Iris pigment epithelial cell (primary cell): ENCODE results near the gene TMEM225.
"Not testable (repeated sequence)": the region's sequence is repeated elsewhere in the genome, so short reads cannot be mapped to it uniquely, and the experiment has no call there.

ENCODE experiments used
- DNase-seq: peaks from one replicate; pipeline ENCODE4 v3.0.0-alpha.2; 2011; ENCODE audit warnings: low read depth

Gene TMEM225, protein sequence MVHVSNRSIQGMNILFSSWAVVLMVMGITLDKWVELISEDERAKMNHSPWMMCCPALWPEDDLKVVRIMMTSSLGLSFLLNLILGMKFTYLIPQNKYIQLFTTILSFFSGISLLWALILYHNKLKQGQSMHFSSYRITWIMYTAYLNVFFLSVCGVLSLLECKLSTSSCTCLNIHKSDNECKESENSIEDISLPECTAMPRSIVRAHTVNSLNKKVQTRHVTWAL

DNA sequence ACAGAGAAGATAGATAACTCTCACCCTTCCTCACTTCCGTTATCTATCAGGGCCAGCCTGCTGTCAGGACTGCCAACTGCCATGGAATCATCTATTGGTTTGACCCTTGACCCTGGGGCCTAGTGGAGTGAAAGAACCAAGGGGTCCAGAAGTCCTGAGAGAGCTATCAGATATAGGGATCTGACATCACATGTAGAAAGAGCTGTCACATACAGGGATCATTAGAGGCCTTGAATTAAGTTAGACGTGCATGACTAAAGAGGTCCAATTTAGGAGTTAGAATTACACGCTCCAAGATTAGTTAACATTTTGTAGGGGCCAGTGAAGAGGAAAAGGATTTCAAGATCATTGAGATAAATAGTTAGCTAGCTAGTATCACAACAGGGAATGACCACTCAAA lies at the start of gene TMEM225:
Gene TMEM225, minus strand, starts transcription at position 101 of the 400 bp plus-strand sequence. CDS start 245 bp downstream, outside the sequence.
- no peak for DNase-seq

DNA sequence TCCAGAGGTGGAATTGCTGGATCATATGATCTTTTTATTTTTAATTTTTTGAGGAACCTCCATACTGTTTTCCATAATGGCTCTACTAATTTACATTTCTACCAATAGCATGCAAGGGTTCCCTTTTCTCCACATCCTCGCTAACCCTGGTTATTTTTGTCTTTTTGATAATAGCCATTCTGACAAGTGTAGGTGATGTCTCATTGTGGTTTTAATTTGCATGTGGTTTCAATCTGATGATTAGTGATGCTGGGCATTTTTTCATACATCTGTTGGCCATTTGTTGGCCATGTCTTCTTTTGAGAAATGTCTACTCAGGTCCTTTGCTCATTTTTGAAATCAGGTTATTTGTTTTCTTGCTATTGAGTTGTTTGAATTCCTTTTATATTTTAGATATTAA lies 38.6 kb upstream of the TMEM225 start:
- no peak for DNase-seq

DNA sequence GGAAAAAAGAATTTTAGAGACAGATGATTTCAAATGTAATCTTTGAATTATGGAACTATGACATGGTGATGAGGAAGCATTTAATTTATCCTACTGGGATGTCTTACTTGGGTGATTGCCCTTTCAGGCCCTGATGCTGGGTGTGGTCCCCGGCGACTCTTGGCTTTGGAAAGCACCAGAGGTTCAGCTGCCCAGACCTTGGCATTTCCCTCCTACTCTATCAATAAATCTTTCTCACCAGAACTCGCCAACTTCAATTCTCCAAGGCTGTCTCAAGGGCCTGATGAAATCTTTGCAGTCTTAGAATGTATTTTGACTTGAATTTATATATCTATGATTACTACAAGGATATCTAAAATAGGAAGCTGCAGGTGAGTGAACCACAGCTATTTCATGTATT lies 35.5 kb upstream of the TMEM225 start:
- DNase-seq, result no peak

DNA sequence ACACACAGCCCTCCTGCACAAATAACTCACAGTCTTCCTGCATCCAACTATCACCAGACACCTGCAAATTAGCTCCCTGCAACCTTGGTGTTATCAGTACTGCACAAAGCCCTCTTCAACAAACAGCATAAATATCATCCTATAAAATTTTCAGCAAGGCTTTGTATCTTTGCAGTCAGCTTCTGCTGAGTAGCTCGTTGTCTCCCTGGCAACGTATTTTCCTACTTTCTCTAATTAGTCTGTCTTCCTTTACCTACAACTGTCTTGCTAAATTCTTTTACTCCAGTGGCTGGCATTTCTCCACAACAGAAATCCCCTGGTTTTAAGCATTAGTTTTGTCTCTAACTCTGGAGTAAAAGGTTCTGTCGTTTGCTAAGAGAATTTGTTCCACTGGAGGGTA lies 20.4 kb upstream of the TMEM225 start:
- no peak for DNase-seq

DNA sequence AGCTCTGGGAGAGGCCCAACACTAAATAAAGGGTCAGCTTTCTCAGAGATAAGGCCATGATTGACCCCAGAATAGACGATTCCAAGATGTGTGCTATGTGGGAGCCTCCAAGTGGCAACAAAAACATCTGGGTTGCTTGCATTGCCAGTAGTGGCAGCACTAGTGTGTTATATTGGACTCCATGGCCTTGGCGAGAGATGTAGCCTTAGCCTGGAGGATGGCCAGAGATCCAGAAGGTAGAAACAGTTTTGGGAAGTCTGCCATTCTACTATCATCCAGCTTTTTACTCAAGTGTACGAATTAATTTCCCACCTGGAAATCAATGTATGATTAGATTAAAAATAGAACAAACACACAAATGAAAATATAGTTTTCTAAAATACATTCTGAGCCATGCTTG lies 19.5 kb upstream of the TMEM225 start:
- DNase-seq, result no peak

DNA sequence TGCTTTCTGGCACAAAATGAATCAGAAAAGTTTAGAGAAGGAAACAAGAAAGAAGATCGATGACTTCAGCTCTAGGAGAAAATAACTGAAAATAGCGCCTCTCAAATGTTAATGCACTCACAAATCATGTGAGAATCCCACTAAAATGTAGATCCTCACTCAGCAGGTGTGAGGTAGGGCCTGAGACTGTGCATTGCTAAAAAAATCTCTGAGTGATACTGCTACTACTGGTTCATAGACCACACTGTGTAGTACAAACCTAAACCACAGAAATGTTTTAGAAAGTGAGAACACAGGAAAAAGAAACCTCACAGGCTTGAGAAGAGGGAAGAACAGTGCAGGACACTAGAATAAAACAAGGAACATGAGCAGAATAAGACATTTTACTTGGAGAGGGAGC lies 18.5 kb upstream of the TMEM225 start:
- DNase-seq, result no peak

DNA sequence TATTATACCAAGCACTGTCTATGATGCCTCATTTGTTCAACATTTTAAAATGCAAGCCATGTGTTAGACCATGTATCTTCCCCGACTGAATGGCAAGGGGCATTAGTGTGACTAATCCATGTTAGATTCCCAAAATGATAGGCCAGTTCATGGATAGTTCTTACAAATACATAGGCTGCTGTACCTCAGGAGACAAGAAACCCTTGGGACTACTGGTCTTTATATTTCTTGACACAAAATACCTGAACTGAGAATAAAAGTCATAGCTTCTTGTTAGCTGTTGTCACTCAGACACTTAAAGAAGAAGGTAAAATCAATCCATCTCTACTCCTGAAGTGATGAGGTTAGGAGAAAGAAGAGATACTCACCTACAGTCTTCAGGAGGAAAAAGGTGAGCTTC lies 16.4 kb upstream of the TMEM225 start, which contains the start of gene OR8D4:
Gene OR8D4, plus strand, starts transcription at position 301 of the 400 bp plus-strand sequence. CDS start 4,265 bp downstream, outside the sequence.
- DNase-seq, result no peak

DNA sequence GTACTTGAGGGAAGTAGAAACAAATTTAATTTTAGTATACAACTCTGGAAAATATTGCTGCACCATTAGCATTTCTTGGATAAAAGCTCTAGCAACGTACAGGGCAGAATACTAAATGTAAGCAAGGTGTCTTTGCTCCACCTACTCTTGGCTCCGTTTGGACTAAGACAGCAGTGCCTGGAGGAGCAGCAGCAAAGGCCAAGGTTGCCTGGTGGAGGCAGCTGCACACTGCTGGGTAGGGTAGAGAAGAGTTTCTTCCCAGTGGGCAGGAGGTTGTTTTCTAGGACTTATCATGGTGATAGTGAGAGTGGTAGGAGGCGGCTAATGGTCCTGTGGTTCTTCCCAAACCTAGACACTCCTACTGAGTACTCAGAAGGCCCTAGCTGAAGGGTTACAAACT lies 14.3 kb upstream of the TMEM225 start:
- DNase-seq, result no peak

DNA sequence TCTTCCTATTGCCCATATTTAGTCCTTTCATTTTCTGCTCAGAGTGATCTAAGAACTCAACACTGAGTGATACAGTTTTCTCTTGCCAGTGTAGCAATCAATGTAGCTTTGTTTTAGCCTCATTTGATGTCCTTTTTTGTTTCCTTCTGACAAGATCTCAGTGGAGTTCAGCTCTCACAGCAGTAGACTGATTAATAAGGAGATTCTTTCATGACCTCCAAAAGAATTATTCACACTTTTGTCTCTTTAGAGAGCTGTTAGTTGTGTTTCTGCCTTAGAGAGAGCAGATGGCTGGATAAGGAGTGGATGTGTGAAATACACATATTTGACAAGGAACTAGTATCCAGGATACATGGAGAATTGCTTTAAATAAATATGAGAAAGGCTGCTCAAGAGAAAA lies 6.6 kb upstream of the TMEM225 start:
- DNase-seq, result no peak

DNA sequence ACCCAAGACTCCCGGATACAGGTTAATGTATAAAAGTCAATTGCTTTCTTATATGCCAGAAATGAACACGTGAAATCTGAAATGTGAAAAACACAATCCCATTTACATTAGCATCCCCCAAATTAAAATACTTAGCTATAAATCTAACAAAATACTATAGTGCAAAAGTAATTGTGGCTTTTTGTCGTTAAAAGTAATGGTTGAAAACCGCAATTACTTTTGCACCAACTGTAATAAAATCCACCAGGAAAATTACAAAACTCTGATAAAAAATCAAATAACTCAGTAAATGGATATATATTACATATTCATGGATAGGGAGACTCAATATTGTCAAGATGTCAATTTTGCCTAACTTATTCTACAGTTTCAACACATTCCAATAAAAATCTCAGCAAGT lies 4.6 kb downstream of the TMEM225 start:
- DNase-seq, result no peak

DNA sequence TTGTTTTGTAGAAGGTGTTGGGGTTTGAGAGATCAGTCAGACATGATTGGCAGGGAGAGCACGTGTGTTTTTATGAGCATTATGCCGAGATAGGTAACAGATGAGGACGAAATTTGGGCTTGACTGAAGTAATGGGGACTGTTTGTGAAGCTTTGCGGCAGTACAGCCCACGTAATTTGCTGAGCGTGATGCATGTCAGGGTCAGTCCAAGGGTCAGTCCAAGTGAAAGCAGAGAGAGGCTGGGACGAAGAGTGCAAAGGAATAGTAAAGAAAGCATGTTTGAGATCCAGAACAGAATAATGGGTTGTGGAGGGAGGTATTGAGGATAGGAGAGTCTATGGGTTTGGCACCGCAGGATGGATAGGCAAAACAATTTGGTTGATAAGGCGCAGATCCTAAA lies 17.7 kb downstream of the TMEM225 start:
- not testable (repeated sequence) for DNase-seq

DNA sequence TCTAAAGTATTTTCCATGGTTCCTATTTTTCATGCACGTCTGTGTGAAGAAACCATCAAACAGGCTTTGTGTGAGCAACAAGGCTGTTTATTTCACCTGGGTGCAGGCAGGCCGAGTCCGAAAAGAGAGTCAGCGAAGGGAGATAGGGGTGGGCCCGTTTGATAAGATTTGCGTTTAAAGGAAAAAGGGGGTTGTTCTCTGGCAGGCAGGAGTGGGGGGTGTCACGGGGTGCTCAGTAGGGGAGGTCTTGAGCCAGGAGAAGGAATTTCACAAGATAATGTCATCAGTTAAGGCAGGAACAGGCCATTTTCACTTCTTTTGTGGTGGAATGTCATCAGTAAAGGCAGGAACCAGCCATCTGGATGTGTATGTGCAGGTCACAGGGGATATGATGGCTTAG lies 20.2 kb downstream of the TMEM225 start:
- DNase-seq, result not testable (repeated sequence)

DNA sequence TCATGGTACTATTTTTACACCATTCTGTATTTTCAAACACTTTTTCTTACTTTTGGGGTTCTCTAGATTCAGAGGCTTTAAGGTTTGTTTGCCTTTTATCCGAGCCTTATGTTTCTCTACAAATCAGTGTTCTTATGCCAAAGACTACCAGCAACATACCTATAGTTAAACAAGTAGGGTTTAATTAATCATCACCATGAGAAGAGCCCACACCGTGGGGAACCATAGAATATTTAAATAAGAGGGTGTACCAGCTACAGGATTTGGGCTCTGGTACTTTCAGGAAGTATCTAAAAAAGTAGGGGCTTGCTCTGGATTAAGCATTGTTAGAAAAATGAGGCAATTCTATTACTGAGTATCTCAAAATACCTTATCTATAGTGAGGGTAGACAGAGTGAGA lies 25.7 kb downstream of the TMEM225 start:
- DNase-seq, result no peak

DNA sequence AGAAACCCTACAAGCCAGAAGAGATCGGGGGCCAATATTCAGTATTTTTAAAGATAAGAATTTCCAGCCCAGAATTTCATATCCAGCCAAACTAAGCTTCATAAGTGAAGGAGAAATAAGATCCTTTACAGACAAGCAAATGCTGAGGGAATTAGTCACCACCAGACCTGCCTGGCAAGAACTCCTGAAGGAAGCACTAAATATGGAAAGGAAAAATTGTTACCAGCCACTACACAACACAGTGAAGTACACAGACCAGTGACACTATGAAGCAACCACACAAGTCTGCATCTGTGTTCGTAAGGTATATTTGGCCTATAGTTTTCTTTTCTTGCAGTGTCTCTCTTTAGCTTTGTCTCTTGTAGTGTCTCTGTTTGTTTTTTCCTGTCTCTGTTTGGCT lies 29.0 kb downstream of the TMEM225 start:
- DNase-seq, result peak; percentile 14

DNA sequence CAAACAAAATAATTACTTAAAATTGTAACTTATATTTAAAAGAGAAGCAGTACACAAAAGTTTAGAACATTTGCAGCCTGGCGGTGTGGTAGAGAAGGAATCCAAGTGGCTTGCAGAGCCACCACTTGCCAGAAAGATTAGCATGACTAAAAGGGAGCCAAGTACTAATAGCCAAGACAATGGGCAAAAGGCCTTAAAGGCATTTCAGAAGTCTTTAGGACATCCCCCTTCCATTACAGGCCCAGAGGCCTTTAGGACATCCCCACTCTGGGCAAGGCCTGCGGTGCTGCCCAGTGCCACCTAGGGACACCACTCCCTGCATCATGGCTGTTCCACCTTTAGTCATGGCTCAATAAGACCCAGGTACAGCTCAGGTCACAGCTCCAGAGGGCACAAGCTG lies 32.4 kb downstream of the TMEM225 start:
- DNase-seq, result no peak

DNA sequence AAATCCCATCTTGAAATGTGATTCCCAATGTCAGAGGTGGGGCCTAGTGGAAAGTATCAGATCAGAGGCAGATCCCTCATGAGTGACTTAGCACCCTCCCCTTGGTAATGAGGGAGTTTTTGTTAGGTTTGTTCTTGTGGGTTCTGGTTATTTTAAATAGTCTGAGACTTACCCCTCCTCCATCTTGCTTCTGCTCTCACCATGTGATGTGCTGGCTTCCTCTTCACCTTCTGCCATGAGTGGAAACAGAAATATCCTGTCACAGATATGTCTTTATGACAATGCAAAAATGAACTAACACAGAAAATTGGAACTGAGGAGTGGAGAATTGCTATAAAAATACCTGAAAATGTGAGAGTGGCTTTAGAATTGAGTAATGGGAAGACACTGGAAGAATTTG lies 33.1 kb downstream of the TMEM225 start:
- DNase-seq, result no peak

DNA sequence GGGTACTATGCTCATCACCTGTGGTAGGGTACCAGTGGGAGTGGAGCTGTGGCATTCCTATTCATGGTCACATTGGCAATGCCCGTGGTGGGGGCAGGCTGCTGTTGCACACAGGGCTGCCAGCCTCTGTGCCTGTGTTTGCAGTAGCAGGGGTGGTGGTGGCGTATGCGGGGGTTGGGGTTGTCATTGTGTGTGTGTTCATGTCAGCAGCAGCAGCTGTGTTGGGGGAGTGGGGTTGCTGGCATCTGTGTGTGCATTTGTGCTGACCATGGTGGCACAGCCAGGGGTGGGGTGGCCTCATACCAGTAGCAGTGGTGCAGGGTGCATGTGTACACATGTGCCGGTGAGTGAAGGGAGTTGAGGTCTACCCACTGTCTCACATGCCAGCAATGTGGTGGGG lies 34.4 kb downstream of the TMEM225 start:
- DNase-seq, result no peak

DNA sequence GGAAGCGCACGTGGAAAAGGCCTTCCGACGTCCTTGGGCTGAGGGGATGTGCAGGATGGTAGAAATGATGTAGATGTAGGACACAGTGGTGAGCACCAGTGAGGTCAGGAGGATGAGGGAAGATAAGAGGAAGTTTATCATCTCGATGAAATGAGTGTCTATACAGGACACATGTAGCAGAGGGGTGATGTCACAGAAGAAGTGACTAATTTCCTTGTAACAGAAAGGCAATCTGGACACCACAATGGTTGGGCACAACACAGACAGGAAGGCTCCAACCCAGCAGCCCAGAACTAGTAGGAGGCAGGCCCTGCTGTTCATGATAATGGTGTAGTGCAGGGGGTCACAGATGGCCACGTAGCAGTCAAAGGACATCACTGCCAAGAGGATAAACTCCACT lies 44.3 kb downstream of the TMEM225 start:
- DNase-seq, result no peak

DNA sequence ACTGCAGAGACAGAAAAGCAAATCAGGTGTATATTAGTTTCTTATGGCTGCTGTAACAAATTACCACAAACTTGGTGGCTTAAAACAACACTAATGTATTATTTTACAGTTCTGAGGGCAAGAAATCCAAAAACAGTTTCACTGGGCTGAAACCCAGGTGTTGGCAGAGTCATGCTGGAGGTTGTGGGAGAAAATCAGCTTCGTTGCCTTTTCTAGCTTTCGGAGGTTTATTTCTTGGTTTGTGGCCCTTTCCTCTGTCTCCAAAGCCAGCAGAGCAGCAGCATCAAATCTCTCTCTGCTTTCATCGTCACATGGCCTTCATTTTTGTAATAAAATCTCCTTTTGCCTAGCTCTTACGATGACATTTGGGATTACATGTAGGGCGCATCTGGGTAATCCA lies 46.3 kb downstream of the TMEM225 start:
- no peak for DNase-seq

DNA sequence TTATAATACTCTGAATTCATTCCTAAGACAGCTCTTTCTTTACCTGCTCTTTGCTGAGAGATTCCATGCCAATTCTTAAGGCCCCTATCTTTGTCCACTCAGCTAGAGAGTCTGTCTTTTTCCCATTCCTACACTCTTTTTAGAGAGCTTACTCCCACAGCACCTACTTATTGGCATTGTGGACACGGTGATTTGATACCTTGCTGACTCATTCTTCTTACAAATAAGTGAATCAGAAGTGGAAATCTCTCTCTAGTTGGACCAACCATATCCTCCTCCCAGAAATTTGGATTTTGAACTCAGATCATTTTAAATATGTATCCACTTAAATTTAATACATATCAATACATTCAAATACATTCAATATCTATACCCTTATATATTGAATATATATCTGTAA lies 46.8 kb downstream of the TMEM225 start:
- no peak for DNase-seq

DNA sequence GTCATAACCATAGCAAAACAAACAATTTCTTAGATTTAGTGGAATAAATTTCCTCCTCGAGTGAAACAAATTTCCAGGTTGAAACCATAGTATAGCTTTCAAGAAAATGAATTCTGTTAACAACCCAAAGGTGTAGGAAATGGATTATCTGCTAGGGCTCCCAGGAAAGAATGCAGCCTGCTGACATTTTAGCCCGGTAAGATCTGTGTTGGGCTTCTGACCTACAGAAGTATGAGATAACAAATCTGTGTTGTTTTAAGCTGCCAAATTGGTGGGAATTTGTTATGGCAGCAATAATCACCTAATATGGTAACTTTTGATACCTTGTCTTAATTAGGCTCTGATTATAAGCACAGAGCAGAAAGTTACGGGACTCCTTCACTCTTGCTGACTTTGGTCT lies 47.3 kb downstream of the TMEM225 start:
- DNase-seq, result no peak

DNA sequence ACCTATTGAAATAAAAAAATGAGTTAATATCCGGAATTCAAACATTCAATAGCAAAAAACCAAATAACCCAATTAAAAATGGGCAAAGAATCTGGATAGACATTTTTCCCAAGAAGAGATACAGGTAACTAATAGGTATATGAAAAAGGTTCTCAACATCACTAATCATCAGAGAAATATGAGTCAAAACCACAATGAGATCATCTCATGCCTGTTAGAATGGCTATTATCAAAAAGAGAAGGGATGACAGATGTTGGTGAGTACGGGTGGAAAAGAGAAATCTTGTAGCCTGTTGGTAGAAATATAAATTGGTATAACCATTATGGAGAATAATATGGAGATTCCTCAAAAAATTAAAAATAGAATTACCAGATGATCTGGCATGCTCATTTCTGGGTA lies 52.4 kb downstream of the TMEM225 start:
- peak; percentile 2 for DNase-seq
